ENCODE data around the gene HBE1. TPM values are rescaled to one million over a fixed set of nuclear protein-coding genes. Genes with fewer than 3 reads are reported as not detected.

HBE1 gene
- total RNA-seq, 1 experiment from 2014 or later = 157 TPM

- DNase-seq (ENCODE audit: low read depth) = peak; percentile 24
Observed at GRCh38 chr11:5234381-5234834, 35.3 kb downstream of the HBE1 start, which contains the start of gene HBD. HBD (minus strand) TSS chr11:5234483; CDS start chr11:5234433, 50 bp downstream.

- no peak for DNase-seq (ENCODE audit: low read depth)
Observed at GRCh38 chr11:5233307-5233706, 36.4 kb downstream of the HBE1 start.

DNA sequence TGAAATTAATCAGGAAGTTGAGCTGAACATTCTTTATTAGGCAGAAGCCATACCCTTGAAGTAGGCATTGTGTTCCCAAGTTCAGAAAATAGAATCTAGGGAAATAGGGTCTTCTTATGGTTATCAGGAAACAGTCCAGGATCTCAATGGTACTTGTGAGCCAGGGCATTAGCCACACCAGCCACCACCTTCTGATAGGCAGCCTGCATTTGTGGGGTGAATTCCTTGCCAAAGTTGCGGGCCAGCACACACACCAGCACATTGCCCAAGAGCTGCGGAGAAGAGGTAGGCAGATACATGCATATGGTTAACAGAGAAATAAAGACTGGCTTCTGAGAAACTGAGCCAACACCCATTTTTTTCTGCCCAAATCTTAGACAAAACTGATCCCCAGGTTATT lies 36.9 kb downstream of the HBE1 start:
- no peak for DNase-seq (ENCODE audit: low read depth)

GRCh38 chr11:5232176-5232575 lies 37.6 kb downstream of the HBE1 start:
- DNase-seq (ENCODE audit: low read depth) = no peak

DNA sequence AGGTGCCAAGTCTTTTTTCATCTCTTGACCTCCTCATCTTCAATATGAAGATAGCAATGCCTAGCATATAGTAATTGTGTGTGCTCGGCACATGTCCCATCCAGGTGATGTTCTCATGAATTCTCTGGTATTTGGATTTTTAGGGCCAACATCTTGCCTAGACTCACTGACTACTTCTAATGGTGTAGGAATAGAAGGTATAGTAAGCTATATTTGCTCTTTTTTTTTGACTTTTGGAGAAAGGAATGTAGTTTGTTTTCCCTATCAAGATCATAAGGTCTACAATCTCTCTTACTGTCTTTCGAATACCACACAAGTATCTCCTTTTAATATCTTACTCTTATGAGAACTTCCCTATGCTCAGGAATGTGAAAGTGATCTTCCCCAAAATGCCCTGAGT lies 38.6 kb downstream of the HBE1 start:
- no peak for DNase-seq (ENCODE audit: low read depth)

- DNase-seq (ENCODE audit: low read depth) = no peak
Observed at GRCh38 chr11:5230266-5230665, 39.5 kb downstream of the HBE1 start.

DNA sequence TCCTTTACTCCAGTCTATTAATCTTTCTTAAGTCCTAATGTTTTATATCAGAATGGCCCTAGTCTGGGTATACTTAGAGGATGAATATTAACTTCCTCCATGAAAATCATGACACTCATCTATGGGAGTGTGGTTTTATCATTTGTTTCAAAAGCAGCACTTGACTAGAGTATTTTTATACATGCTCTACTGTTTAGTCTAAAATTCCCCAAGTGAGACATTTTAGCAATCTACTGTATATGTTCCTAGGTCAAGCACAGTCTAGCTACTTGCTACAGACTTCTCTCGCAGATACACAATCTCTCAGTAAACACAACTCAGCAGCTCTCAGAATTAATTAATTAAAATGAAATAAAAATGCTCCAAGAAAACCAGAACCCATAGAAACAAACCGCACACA lies 39.9 kb downstream of the HBE1 start:
- DNase-seq (ENCODE audit: low read depth) = no peak

- no peak for DNase-seq (ENCODE audit: low read depth)
Observed at GRCh38 chr11:5229356-5229755, 40.4 kb downstream of the HBE1 start.

GRCh38 chr11:5228124-5228523 lies 41.6 kb downstream of the HBE1 start:
- DNase-seq (ENCODE audit: low read depth) = no peak

DNA sequence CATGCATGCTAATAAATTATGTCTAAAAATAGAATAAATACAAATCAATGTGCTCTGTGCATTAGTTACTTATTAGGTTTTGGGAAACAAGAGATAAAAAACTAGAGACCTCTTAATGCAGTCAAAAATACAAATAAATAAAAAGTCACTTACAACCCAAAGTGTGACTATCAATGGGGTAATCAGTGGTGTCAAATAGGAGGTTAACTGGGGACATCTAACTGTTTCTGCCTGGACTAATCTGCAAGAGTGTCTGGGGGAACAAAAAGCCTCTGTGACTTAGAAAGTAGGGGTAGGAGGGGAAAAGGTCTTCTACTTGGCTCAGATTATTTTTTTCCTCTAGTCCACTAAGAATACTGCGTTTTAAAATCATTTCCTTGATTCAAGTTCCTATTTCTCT lies 42.1 kb downstream of the HBE1 start:
- DNase-seq (ENCODE audit: low read depth) = no peak

DNA sequence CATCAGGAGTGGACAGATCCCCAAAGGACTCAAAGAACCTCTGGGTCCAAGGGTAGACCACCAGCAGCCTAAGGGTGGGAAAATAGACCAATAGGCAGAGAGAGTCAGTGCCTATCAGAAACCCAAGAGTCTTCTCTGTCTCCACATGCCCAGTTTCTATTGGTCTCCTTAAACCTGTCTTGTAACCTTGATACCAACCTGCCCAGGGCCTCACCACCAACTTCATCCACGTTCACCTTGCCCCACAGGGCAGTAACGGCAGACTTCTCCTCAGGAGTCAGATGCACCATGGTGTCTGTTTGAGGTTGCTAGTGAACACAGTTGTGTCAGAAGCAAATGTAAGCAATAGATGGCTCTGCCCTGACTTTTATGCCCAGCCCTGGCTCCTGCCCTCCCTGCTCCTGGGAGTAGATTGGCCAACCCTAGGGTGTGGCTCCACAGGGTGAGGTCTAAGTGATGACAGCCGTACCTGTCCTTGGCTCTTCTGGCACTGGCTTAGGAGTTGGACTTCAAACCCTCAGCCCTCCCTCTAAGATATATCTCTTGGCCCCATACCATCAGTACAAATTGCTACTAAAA lies 42.9 kb downstream of the HBE1 start, which contains the start of gene HBB:
HBB (minus strand) TSS at position 340 of the 579 bp plus-strand sequence; CDS start at position 290, 50 bp downstream.
- DNase-seq (ENCODE audit: low read depth) = no peak

DNA sequence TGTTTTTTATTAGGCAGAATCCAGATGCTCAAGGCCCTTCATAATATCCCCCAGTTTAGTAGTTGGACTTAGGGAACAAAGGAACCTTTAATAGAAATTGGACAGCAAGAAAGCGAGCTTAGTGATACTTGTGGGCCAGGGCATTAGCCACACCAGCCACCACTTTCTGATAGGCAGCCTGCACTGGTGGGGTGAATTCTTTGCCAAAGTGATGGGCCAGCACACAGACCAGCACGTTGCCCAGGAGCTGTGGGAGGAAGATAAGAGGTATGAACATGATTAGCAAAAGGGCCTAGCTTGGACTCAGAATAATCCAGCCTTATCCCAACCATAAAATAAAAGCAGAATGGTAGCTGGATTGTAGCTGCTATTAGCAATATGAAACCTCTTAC lies 44.3 kb downstream of the HBE1 start:
- no peak for DNase-seq (ENCODE audit: low read depth)

DNA sequence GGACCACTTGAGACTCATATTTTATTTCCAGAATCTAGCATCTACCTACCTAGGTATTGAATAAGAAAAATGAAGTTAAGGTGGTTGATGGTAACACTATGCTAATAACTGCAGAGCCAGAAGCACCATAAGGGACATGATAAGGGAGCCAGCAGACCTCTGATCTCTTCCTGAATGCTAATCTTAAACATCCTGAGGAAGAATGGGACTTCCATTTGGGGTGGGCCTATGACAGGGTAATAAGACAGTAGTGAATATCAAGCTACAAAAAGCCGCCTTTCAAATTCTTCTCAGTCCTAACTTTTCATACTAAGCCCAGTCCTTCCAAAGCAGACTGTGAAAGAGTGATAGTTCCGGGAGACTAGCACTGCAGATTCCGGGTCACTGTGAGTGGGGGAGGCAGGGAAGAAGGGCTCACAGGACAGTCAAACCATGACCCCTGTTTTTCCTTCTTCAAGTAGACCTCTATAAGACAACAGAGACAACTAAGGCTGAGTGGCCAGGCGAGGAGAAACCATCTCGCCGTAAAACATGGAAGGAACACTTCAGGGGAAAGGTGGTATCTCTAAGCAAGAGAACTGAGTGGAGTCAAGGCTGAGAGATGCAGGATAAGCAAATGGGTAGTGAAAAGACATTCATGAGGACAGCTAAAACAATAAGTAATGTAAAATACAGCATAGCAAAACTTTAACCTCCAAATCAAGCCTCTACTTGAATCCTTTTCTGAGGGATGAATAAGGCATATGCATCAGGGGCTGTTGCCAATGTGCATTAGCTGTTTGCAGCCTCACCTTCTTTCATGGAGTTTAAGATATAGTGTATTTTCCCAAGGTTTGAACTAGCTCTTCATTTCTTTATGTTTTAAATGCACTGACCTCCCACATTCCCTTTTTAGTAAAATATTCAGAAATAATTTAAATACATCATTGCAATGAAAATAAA lies 44.9 kb downstream of the HBE1 start:
- no peak for DNase-seq (ENCODE audit: low read depth)

DNA sequence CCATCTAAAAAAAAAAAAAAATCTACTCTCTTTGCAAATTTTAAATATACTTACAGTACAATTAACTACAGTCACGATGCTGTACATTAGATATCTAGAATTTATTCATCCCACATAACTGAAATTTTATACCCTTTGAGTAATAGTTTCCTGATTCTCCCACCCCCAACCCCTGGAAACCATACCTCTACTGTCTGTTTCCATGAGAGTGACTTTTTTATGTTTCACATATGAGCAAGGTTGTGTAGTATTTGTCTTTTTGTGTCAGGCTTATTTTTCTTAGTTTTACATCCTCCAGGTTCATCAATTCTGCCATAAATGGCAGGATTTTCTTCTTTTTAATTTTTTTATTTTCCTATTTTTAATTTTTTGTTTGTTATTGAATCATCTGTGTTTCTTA lies 46.1 kb downstream of the HBE1 start:
- DNase-seq (ENCODE audit: low read depth) = no peak

DNA sequence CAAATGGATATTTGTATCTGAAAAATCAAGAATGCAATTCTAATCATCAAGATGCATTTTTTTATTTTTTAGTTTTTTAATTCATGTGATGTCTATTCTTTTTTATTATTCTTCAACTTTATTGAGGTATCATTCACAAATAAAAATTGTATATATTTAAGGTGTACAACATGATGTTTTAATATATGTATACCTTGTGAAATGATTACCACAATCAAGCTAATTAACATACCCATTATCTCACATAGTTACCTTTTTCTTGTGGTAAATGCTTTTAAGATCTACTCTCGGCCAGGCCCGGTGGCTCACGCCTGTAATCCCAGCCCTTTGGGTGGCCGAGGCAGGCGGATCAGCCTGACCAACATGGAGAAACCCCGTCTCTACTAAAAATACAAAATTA lies 46.6 kb downstream of the HBE1 start:
- DNase-seq (ENCODE audit: low read depth) = no peak

Other genes with a start within 250 kb of the HBE1 start
- gene OR52J3, start 223.4 kb downstream of the HBE1 start, total RNA-seq (2014; rRNA removed; shearing (Covaris generic)) = not detected in 2 replicates
- gene OR52E2, start 210.3 kb downstream of the HBE1 start, total RNA-seq (2014; rRNA removed; shearing (Covaris generic)) = not detected in 2 replicates
- not detected in 2 replicates for gene OR52E1, start 200.4 kb downstream of the HBE1 start, total RNA-seq (2014; rRNA removed; shearing (Covaris generic))
- gene OR52A5, start 131.6 kb downstream of the HBE1 start, total RNA-seq (2014; rRNA removed; shearing (Covaris generic)) = not detected in 2 replicates
- not detected in 2 replicates for gene OR52A1, start 115.2 kb downstream of the HBE1 start, total RNA-seq (2014; rRNA removed; shearing (Covaris generic))
- gene OR51V1, start 69.3 kb downstream of the HBE1 start, total RNA-seq (2014; rRNA removed; shearing (Covaris generic)) = not detected in 2 replicates
- not detected in 2 replicates for gene HBB, start 42.9 kb downstream of the HBE1 start, total RNA-seq (2014; rRNA removed; shearing (Covaris generic))
- gene HBD, start 35.5 kb downstream of the HBE1 start, total RNA-seq (2014; rRNA removed; shearing (Covaris generic)) = not detected in 2 replicates
- 0.31 TPM in 1 of 2 replicates, not detected in the other for gene HBG1, start 20.1 kb downstream of the HBE1 start, total RNA-seq (2014; rRNA removed; shearing (Covaris generic))
- 15.1 and 19.5 TPM in 2 replicates for gene HBG2, start 15.2 kb downstream of the HBE1 start, total RNA-seq (2014; rRNA removed; shearing (Covaris generic))
- 21.5 and 33.4 TPM in 2 replicates for gene OR51B4, start 32.0 kb upstream of the HBE1 start, total RNA-seq (2014; rRNA removed; shearing (Covaris generic))
- gene OR51B2, start 54.4 kb upstream of the HBE1 start, total RNA-seq (2014; rRNA removed; shearing (Covaris generic)) = 4.4 and 5.8 TPM in 2 replicates
- 118 and 147 TPM in 2 replicates for gene OR51B5, start 73.6 kb upstream of the HBE1 start, total RNA-seq (2014; rRNA removed; shearing (Covaris generic))
- gene OR51B6, start 81.6 kb upstream of the HBE1 start, total RNA-seq (2014; rRNA removed; shearing (Covaris generic)) = not detected in 2 replicates
- gene OR51M1, start 113.9 kb upstream of the HBE1 start, total RNA-seq (2014; rRNA removed; shearing (Covaris generic)) = not detected in 2 replicates
- not detected in 2 replicates for gene OR51Q1, start 152.2 kb upstream of the HBE1 start, total RNA-seq (2014; rRNA removed; shearing (Covaris generic))
- gene OR51I1, start 171.6 kb upstream of the HBE1 start, total RNA-seq (2014; rRNA removed; shearing (Covaris generic)) = 2.9 and 3.1 TPM in 2 replicates
- 0.03 TPM in 1 of 2 replicates, not detected in the other for gene OR51I2, start 179.4 kb upstream of the HBE1 start, total RNA-seq (2014; rRNA removed; shearing (Covaris generic))
- gene OR52D1, start 218.7 kb upstream of the HBE1 start, total RNA-seq (2014; rRNA removed; shearing (Covaris generic)) = not detected in 2 replicates
- not detected in 2 replicates for gene UBQLN3, start 240.0 kb upstream of the HBE1 start, total RNA-seq (2014; rRNA removed; shearing (Covaris generic))
- 0.07 TPM in 1 of 2 replicates, not detected in the other for gene UBQLNL, start 246.8 kb upstream of the HBE1 start, total RNA-seq (2014; rRNA removed; shearing (Covaris generic))

Data from HT1080 (cell line).